ENCODE results near the gene TRIM38. TPM values are rescaled to one million over a fixed set of nuclear protein-coding genes. Genes with fewer than 3 reads are reported as not detected.
"Not testable (repeated sequence)": the region's sequence is repeated elsewhere in the genome, so short reads cannot be mapped to it uniquely, and the experiment has no call there.

Gene TRIM38
- total RNA-seq, 2 experiments from 2014 or later: 8.1 to 8.2 TPM

DNA sequence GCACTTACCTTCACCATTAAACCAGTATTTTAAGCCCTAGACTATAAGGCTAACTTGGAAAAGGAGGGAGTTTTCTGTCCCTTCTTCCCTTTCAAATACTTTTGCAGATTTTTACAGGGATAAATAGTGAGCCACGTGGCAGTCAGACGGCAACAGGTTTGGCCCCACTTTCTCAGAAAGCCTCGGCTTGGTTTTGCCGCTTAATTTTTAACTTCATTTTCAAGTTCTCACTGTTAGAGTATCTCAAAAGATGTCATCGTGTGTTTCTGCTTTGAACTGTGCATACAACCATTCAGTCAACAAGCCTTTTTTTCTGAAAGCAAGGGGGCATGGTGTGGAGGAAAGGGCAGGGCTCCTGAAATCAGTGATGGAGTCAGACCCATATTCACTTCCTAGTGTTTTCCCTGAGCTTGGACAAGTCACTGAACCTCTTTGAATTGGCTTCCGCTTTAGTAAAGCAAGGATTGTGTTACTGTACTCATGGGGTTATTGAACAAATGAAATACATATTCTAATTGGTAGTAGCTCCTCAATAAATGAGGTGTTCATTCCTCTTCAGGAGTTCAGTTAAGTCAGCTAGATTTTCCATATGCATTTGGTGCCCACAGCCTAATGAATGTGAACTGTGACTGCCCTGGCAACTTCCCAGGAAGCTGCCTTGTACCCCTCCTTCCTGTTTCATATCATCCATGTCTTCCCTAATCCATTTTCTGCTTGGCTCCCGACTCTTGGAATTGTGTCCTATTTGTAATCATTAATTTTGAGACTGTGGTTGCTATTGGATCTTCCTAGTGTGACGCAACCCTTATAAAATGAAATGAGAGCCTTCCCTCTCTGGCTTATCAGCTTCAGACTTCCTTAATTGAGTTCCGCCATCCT lies 31.8 kb upstream of the TRIM38 start, which contains the start of gene SLC17A2:
Gene SLC17A2 (minus strand): TSS at position 160 of the 879 bp plus-strand sequence. CDS start 4,895 bp downstream, outside the sequence.
- Mint-ChIP-seq H3K27me3 (peaks cover 4% of the 10 kb centered on the region), H3K27ac (no peak within 1 kb of the TSS), H3K4me3 (no peak within 1 kb of the TSS), H3K36me3 (no peaks in the 10 kb centered on the region), H3K4me1 (peaks cover 4% of the 10 kb centered on the region), H3K9me3 (no peaks in the 10 kb centered on the region)
- no peak for DNase-seq

DNA sequence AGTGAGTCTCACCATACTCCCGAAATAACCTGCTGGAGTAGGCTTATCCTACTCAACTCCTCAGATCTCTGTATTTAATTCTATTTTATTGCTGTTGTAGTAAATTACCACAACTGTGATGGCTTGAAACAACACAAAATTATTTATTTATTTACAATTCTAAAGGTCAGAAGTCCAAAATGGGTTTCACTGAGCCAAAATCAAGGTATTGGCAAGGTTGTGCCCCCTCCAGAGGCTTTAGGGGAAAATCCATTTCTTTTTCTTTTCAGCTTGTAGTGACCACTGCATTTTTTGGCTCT lies 31.2 kb upstream of the TRIM38 start:
- no peak for DNase-seq
- Mint-ChIP-seq H3K4me1 (peaks cover 4% of the 10 kb centered on the region), H3K27ac (no peak overlapping the region), H3K27me3 (peaks cover 4% of the 10 kb centered on the region), H3K4me3 (no peak overlapping the region), H3K9me3 (no peaks in the 10 kb centered on the region), H3K36me3 (no peaks in the 10 kb centered on the region)

DNA sequence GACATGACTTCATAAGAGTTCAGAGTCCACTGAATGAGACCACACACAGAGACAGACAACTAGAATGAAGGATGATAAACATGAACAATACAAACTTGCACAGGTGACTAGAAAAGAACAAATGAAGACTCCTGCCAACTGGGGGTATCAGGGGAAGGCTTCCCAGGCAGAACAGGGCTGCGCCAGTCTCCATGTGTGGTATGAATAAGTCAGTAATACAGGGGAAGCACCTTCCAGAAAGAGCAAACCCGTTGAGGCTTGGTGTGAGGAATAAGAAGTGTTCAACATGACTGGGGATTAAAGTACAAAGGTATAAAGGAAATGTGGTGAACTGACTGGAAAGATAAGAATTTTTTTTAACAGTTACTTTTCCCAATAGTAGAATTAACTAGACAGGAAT lies 28.4 kb upstream of the TRIM38 start:
- H3K27me3 Mint-ChIP-seq: peaks cover 4% of the 10 kb centered on the region
- DNase-seq: no peak
- H3K4me3 Mint-ChIP-seq: no peak overlapping the region
- H3K4me1 Mint-ChIP-seq: peaks cover 4% of the 10 kb centered on the region
- H3K27ac Mint-ChIP-seq: no peak overlapping the region
- H3K9me3 Mint-ChIP-seq: no peaks in the 10 kb centered on the region
- H3K36me3 Mint-ChIP-seq: no peaks in the 10 kb centered on the region

DNA sequence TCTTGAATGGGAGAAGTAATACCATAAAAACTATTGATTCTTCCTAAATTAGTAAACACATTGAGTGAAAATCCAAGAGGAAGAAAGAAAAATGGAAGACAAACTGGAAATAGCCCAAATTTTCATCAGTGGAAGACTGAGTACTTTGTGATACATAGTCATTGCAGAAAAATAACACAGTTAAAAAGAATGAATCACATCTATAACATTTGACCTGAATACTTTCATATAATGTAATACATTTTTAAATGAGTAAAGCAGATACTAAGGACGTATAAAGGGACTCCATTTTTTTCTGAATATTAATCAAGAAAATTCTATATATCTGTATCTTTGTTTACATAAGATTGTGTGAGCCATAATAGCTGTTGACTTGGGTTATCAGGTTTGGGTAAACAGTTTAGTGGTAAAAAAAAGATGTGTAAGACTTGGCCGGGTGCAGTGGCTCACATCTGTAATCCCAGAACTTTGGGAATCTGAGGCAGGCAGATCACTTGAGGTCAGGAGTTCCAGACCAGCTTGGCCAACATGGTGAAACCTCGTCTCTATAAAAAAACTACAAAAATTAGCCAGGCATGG lies 27.8 kb upstream of the TRIM38 start:
- Mint-ChIP-seq H3K4me3 (no peak overlapping the region), H3K27me3 (peaks cover 4% of the 10 kb centered on the region), H3K36me3 (no peaks in the 10 kb centered on the region), H3K9me3 (no peaks in the 10 kb centered on the region), H3K27ac (no peak overlapping the region), H3K4me1 (peaks cover 4% of the 10 kb centered on the region)
- no peak for DNase-seq

DNA sequence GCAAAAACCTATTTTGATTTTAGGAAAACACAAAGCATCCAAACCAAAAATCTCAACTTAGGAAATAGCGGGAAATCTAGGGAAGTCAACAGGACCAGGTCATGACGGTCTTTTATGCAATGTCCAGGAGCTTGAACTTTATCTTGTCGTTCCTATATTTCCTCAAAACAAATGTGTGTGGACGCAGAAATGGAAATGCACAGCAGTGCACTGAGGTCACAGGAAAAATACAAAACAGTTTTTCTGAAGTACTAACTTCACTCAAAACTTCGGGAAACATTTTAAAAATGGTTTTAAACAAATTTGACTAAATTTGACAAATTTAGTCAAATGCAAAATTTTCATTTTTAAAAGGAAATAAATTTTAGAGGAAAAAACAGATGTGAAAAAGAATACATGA lies 26.6 kb upstream of the TRIM38 start:
- Mint-ChIP-seq H3K27me3 (peaks cover 4% of the 10 kb centered on the region), H3K9me3 (no peaks in the 10 kb centered on the region)
- DNase-seq: no peak

DNA sequence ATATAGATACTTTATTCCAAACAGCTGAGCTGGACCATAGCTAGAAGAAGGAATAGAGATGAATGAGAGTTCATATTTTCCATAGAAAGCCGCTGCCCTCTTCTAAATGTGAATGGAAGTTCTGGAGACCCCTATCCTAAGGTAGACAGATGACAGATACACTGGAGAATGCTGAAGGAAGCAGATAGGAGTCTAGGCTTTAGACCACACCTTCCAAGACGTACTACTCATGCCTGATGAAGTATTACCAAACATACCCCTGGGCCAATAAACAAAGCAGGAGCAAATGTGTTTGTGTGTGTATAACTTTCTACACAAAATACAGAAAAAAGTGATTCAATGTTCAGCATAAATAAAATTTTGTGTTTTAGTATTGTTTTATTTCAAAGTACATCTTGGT lies 23.0 kb upstream of the TRIM38 start:
- no peaks in the 10 kb centered on the region for H3K9me3 Mint-ChIP-seq
- H3K36me3 Mint-ChIP-seq: no peaks in the 10 kb centered on the region
- H3K4me3 Mint-ChIP-seq: no peak overlapping the region
- H3K27ac Mint-ChIP-seq: no peak overlapping the region
- H3K4me1 Mint-ChIP-seq: peaks cover 2% of the 10 kb centered on the region
- DNase-seq: no peak
- H3K27me3 Mint-ChIP-seq: no peaks in the 10 kb centered on the region

More for the DNA sequence above, 26.6 kb upstream of the TRIM38 start:
- H3K4me3 Mint-ChIP-seq: no peak overlapping the region
- H3K27ac Mint-ChIP-seq: no peak overlapping the region
- H3K36me3 Mint-ChIP-seq: no peaks in the 10 kb centered on the region
- peaks cover 4% of the 10 kb centered on the region for H3K4me1 Mint-ChIP-seq

DNA sequence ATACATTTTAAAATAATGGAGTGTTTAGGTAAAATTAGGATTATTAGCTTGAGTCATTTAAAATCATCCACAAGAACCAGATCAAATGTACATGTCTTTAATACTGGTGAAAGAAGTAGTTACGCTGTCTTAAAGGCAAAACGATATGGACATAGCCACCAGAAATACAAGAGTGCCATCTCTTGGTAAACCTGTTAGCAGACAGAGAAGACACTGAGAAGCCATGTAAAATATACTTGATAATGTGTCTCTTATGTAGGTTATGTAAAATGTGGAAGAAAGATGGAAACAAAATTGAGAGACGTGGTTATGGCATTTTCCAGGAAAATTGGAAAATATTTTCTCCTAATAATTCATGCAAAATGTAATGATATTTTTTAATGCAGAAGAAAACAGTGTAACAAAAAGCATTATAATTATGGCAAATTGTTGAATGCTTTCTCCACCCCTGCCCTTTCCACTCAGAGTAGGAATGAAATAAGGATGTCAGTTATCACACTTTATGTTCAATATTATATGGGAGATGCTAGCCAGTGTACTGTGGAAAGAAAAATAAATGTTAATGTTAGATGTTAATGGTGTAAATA lies 19.9 kb upstream of the TRIM38 start:
- Mint-ChIP-seq H3K4me3 (no peak overlapping the region), H3K27me3 (no peaks in the 10 kb centered on the region), H3K9me3 (peaks cover 10% of the 10 kb centered on the region), H3K27ac (no peak overlapping the region), H3K36me3 (peaks cover 6% of the 10 kb centered on the region), H3K4me1 (peaks cover 14% of the 10 kb centered on the region)
- no peak for DNase-seq

DNA sequence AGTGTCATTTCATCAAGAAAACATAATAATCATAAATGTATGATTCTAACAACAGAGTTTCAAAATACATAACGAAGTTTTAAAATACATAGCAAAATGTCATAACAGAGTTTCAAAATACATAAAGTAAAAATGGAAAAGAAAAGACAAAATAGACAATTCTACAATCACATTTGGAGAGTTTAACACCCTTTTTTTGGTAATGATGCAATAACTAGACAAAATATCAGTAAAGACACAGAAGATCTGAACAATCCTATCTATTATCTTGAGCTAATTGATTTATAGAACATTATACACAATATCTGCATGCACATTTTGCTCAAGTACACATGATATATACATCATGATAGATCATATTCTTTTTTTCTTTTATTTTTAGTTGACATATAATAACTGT lies 18.7 kb upstream of the TRIM38 start:
- peaks cover 14% of the 10 kb centered on the region for H3K4me1 Mint-ChIP-seq
- H3K4me3 Mint-ChIP-seq: no peak overlapping the region
- peaks cover 10% of the 10 kb centered on the region for H3K9me3 Mint-ChIP-seq
- no peaks in the 10 kb centered on the region for H3K27me3 Mint-ChIP-seq
- no peak overlapping the region for H3K27ac Mint-ChIP-seq
- DNase-seq: no peak
- H3K36me3 Mint-ChIP-seq: peaks cover 6% of the 10 kb centered on the region

DNA sequence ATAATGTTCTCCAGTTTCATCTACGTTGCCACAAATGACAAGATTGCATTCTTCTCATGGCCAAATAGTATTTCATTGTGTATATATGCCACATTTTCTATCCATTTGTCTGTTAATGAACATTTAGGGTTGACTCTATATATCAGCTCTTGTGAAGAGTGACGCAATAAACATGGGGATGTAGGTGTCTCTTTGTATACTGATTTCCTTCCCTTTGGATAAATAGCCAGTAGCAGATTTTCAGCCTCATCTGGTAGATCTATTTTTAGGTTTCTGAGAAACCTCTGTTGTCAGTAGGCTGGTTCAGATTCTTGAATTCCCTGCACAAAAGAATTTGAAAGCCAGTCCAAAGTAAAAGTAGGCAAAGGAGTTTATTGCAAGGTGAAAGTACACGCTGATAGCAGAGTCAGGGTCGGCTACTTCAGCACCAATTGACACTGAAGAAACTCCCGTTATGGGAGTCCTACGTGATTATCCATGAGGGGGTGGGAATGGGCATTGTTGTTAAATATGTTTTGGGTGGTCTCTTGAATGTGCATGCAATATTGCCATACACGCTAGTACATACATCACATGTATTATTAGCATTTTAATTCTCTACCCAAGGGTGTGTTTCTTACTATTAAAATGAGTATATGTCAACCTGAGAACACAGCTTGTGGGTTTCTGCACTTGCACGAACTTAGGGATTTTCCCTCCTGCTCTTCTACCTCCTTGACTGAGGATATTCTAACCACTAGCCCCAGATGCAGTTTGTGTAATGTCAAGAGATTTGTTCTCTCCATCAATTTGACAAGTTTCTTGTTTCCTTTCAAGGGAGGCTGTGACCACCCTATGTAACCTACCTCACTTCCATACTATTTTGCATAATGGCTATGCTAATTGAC lies 17.7 kb upstream of the TRIM38 start:
- Mint-ChIP-seq H3K27ac (peak overlapping the region; percentile 54), H3K36me3 (peaks cover 6% of the 10 kb centered on the region), H3K9me3 (peaks cover 10% of the 10 kb centered on the region), H3K4me1 (peaks cover 14% of the 10 kb centered on the region), H3K4me3 (no peak overlapping the region), H3K27me3 (no peaks in the 10 kb centered on the region)
- DNase-seq: peak; percentile 26

DNA sequence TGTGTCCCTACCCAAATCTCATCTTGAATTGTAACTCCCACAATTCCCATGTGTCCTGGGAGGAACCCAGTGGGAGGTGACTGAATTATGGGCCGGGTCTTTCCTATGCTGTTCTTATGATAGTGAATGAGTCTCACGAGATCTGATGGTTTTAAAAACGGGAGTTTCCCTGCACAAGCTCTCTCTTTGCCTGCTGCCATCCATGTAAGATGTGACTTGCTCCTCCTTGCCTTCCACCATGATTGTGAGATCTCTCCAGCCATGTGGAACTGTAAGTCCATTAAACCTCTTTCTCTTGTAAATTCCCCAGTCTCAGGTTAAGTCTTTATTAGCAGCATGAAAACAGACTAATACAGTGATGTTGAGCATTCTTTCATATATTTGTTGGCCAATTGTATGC lies 16.9 kb upstream of the TRIM38 start:
- H3K36me3 Mint-ChIP-seq, H3K9me3 Mint-ChIP-seq, H3K4me3 Mint-ChIP-seq, DNase-seq, H3K27me3 Mint-ChIP-seq: not testable (repeated sequence)
- peaks cover 14% of the 10 kb centered on the region for H3K4me1 Mint-ChIP-seq
- H3K27ac Mint-ChIP-seq: peak overlapping the region; percentile 54

DNA sequence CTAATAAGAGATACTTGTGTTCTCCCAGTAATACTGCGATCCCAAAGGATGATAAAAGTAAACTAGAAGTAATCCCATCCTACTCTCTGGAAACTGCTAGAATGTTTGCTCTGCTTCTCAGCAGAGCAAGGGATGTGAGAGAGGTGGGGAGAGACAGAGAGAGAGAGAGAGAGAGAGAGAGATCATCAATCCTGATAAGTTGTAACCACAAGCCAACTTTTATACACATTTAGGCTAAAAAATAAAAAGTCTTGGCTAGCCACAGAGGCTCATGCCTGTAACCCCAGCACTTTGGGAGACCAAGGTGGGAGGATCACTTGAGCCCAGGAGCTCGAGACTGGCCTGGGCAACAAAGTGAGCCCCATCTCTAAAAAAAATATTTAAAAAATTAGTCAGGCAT lies 16.0 kb upstream of the TRIM38 start:
- Mint-ChIP-seq H3K4me1 (peaks cover 14% of the 10 kb centered on the region), H3K4me3 (no peak overlapping the region), H3K27ac (no peak overlapping the region), H3K27me3 (no peaks in the 10 kb centered on the region), H3K9me3 (peaks cover 10% of the 10 kb centered on the region), H3K36me3 (peaks cover 6% of the 10 kb centered on the region)
- DNase-seq: no peak

DNA sequence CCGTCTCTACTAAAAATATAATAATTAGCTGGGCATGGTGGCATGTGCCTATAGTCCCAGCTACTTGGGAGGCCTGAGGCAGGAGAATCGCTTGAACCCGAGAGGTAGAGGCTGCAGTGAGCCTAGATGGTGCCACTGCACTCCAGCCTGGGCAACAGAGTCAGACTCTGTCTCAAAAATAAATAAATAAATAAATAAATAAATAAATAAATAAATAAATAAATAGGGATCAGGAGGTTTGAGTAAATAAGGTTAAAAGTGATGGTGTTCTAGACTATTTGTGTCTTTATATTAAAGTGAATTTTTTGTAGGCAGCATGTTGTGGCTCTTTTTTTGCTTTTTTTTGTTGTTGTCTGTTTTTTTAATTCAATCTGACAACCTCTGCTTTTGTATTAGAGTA lies 15.1 kb upstream of the TRIM38 start:
- H3K27ac Mint-ChIP-seq, H3K27me3 Mint-ChIP-seq, H3K36me3 Mint-ChIP-seq, DNase-seq, H3K4me3 Mint-ChIP-seq, H3K9me3 Mint-ChIP-seq: not testable (repeated sequence)
- peaks cover 14% of the 10 kb centered on the region for H3K4me1 Mint-ChIP-seq

DNA sequence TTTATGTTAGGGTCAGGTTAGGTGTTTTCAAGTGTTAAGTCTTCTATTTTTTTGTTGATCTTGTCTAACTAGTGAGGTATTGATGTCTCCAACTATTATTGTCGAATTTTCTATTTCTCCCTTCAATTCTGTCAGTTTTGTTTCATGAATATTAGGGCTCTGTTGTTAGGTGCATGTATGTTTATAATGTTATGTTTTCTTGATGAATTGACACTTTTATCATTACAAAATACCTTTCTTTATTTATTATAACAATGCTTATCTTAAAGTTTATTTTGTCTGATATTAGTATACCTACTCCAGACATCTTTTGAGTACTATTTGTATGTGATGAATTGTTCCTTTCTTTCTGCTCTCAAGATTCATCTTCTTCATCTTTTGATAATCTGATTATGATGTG lies 12.9 kb upstream of the TRIM38 start:
- Mint-ChIP-seq H3K27ac (no peak overlapping the region), H3K9me3 (peaks cover 10% of the 10 kb centered on the region), H3K27me3 (no peaks in the 10 kb centered on the region), H3K36me3 (peaks cover 6% of the 10 kb centered on the region), H3K4me3 (no peak overlapping the region), H3K4me1 (peaks cover 11% of the 10 kb centered on the region)
- no peak for DNase-seq

DNA sequence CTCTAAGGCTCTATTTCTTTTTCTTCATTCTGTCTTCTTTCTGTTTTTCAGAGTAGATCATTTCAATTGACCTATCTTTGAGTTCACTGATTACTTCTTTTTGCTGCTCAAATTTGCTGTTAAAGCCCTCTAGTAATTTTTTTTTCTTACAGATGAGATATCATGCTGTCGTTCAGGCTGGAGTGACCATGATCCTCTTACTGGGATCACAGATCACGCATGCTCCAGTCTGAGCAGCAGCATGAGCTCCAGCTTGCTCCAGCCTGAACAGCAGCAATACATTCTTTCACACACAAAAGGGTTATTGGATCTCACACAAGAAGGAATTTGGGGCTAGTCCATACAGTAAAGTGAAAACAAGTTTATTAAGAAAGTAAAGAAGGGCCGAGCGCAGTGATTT lies 12.3 kb upstream of the TRIM38 start:
- peaks cover 8% of the 10 kb centered on the region for H3K9me3 Mint-ChIP-seq
- H3K4me3 Mint-ChIP-seq: no peak overlapping the region
- peaks cover 6% of the 10 kb centered on the region for H3K4me1 Mint-ChIP-seq
- no peak overlapping the region for H3K27ac Mint-ChIP-seq
- no peaks in the 10 kb centered on the region for H3K27me3 Mint-ChIP-seq
- peaks cover 6% of the 10 kb centered on the region for H3K36me3 Mint-ChIP-seq
- DNase-seq: no peak
